Panc1 (cell line): Measurements from ENCODE around the gene PGD. TPM values are rescaled to one million over a fixed set of nuclear protein-coding genes. Genes with fewer than 3 reads are reported as not detected.

Experiments used
- ATAC-seq: fragments of 200-7000 bp; cut with Tn5 transposase; 2 replicates; pipeline ENCODE4 v1.9.1; 2020; ENCODE audit warnings: mild to moderate bottlenecking, moderate library complexity
- BruUV-seq: library from RNA; stranded (reverse); fragments of 400-500 nt; replicated peaks from 2 replicates; lab custom pipeline; 2021; lab: Mats Ljungman, UMichigan
- CTCF ChIA-PET: fragments of 300-600 bp; sonication (Branson Sonifier 250); formaldehyde crosslinking; loops from one replicate; lab custom pipeline; 2022; ENCODE audit warnings: antibody characterized with exemption; lab: Charles Lee
- POLR2A ChIA-PET: fragments of 300-600 bp; sonication (Branson Sonifier 250); formaldehyde crosslinking; loops from one replicate; lab custom pipeline; 2022; ENCODE audit warnings: antibody characterized with exemption; lab: Charles Lee
- DNase-seq: peaks from one replicate; pipeline ENCODE4 v3.0.0-alpha.2; 2010; ENCODE audit warnings: low read depth, low spot score
- H3K27ac ChIP-seq: 2 replicates; pipeline ENCODE4 v1.5.1; 2011; ENCODE audit warnings: mild to moderate bottlenecking, low read length, inconsistent platforms
- H3K27me3 ChIP-seq: fragments of 200-500 bp; sonication (Bioruptor generic); 2 replicates; pipeline ENCODE4 v1.6.0; 2014; ENCODE audit warnings: low read length, inconsistent platforms; ENCODE audit not compliant: control insufficient read depth, insufficient read depth
- H3K36me3 ChIP-seq: fragments of 200-500 bp; sonication (Bioruptor generic); 2 replicates; pipeline ENCODE4 v1.5.1; 2014; ENCODE audit warnings: inconsistent platforms, mild to moderate bottlenecking, low read length, moderate library complexity; ENCODE audit not compliant: control insufficient read depth, insufficient read depth
- H3K4me1 ChIP-seq: 2 replicates; pipeline ENCODE4 v1.5.1; 2011; ENCODE audit warnings: inconsistent platforms, mild to moderate bottlenecking, low read length, moderate library complexity; ENCODE audit not compliant: control insufficient read depth, insufficient read depth
- H3K4me3 ChIP-seq, 2 experiments: 2 replicates each; pipeline ENCODE4 v1.5.1; 2011 to 2012; ENCODE audit warnings: low read depth in 2 of 2, low read length in 2 of 2, mild to moderate bottlenecking in 2 of 2, inconsistent platforms in 1 of 2, moderate library complexity in 1 of 2
- H3K9me3 ChIP-seq: fragments of 200-500 bp; sonication (Bioruptor generic); 2 replicates; pipeline ENCODE4 v1.5.1; 2014; ENCODE audit warnings: low read depth, mild to moderate bottlenecking, inconsistent platforms, low read length, moderate library complexity; ENCODE audit not compliant: control insufficient read depth, insufficient read depth
- CTCF ChIP-seq: fragments of 450-650 bp; IDR thresholded peaks from 2 replicates; pipeline ENCODE4 v1.5.1; 2017; ENCODE audit warnings: mild to moderate bottlenecking
- POLR2AphosphoS5 ChIP-seq: IDR thresholded peaks from 2 replicates; pipeline ENCODE4 v1.6.1; 2012; ENCODE audit warnings: mild to moderate bottlenecking, low read depth, low read length, moderate library complexity
- REST ChIP-seq, 2 experiments: IDR thresholded peaks; 2 replicates each; pipeline ENCODE4 v1.6.1; 2011 to 2012; ENCODE audit warnings: low read depth in 2 of 2, control low read depth in 1 of 2, low read length in 1 of 2, mild to moderate bottlenecking in 1 of 2, moderate library complexity in 1 of 2; ENCODE audit not compliant: insufficient read depth in 1 of 2
- SIN3A ChIP-seq: IDR thresholded peaks from 2 replicates; pipeline ENCODE4 v1.6.1; 2012; ENCODE audit warnings: low read depth, mild to moderate bottlenecking, low read length, moderate library complexity, borderline replicate concordance; ENCODE audit not compliant: insufficient read depth
- TCF7L2 ChIP-seq: IDR thresholded peaks from 2 replicates; pipeline ENCODE4 v1.6.1; 2011; ENCODE audit warnings: mild to moderate bottlenecking, low read depth, low read length, inconsistent platforms
- in situ Hi-C: cut with HindIII; loops from 2 replicates; pipeline ENCODE4 v1.10.0; 2016; ENCODE audit warnings: low sequenced_read_pairs, low pct_unique_long_range_greater_than_20kb
- intact Hi-C: fragments of 100-400 bp; cut with micrococcal nuclease; formaldehyde crosslinking; loops from one replicate; pipeline ENCODE4 v1.10.0; 2022; ENCODE audit not compliant: unreplicated experiment
- total RNA-seq: library from RNA; stranded (reverse); gene quantifications from one replicate; pipeline ENCODE4 v1.2.1, GENCODE V29; 2021; ENCODE audit not compliant: unreplicated experiment

The PGD gene
- total RNA-seq, 1 experiment from 2014 or later: 158 TPM

- ATAC-seq: no peak
- ChIA-PET POLR2A (no interaction called here), CTCF (interaction anchor here (0.7 kb wide), 1 partner anchor 41 kb away, joined by 3 read pairs; no protein-coding TSS in a partner anchor)
- no peak for TF ChIP-seq TCF7L2
- no peak for TF ChIP-seq POLR2AphosphoS5
- TF ChIP-seq SIN3A: no peak
- TF ChIP-seq REST (IDR thresholded peaks at IDR 0.05; ENCODE audit: insufficient read depth in 1 of 2, low read depth in 2 of 2, low read length in 1 of 2): no peak
- TF ChIP-seq CTCF: no peak
- Histone ChIP-seq H3K4me1 (0 out of 2 replicates have a peak, but pooled peaks cover 3% of the 10 kb centered on the region), H3K27me3 (no peaks in the 10 kb centered on the region), H3K9me3 (no peaks in the 10 kb centered on the region), H3K36me3 (no peaks in the 10 kb centered on the region), H3K4me3 (no peak overlapping the region), H3K27ac (no peak overlapping the region)
- intact Hi-C loops (no loop called here), in situ Hi-C loops (no loop called here)
- no TSS peak for BruUV-seq
- DNase-seq: no peak
Observed at GRCh38 chr1:10440794-10441193, 41.9 kb downstream of the PGD start.

GRCh38 chr1:10444248-10444647 lies 45.4 kb downstream of the PGD start:
- no peaks in the 10 kb centered on the region for H3K27me3 ChIP-seq
- ChIA-PET POLR2A (interaction anchor here (0.6 kb wide), 2 partner anchors 87 to 658 kb away, joined by 3 read pairs; no protein-coding TSS in a partner anchor), CTCF (no interaction called here)
- ATAC-seq: no peak
- intact Hi-C loops: no loop called here
- H3K4me1 ChIP-seq: no peaks in the 10 kb centered on the region
- no peak overlapping the region for H3K4me3 ChIP-seq
- no peak overlapping the region for H3K27ac ChIP-seq
- no peaks in the 10 kb centered on the region for H3K36me3 ChIP-seq
- no peaks in the 10 kb centered on the region for H3K9me3 ChIP-seq
- in situ Hi-C loops: no loop called here
- no peak for DNase-seq
- BruUV-seq: no TSS peak
- TF ChIP-seq SIN3A (no peak), POLR2AphosphoS5 (no peak), REST (IDR thresholded peaks at IDR 0.05; ENCODE audit: insufficient read depth in 1 of 2, low read depth in 2 of 2, low read length in 1 of 2) (no peak), CTCF (no peak), TCF7L2 (no peak)
